Measurements from ENCODE around the gene MTFMT.

MTFMT gene

GRCh38 chr15:65008983-65009382 lies 20.5 kb downstream of the MTFMT start:
- no peaks in the 10 kb centered on the region for H3K9me3 ChIP-seq (ENCODE audit: control insufficient read depth, low read length)
- no peak overlapping the region for H3K27ac ChIP-seq (ENCODE audit: low read depth, low read length, severe bottlenecking)
- 50 to 75% methylated on average over 1 of the region's 2 CpGs for WGBS, 2 experiments (ENCODE audit: insufficient coverage in 2 of 2)
- peaks cover 36% of the 10 kb centered on the region for H3K36me3 ChIP-seq (ENCODE audit: control insufficient read depth, insufficient read depth, low read length)
- no peaks in the 10 kb centered on the region for H3K4me1 ChIP-seq (ENCODE audit: control insufficient read depth, insufficient read depth, low read length, poor library complexity, severe bottlenecking)
- H3K4me3 ChIP-seq (ENCODE audit: extremely low read depth, insufficient read depth, low read length, poor library complexity, severe bottlenecking), result no peak overlapping the region

GRCh38 chr15:65006876-65007275 lies 22.6 kb downstream of the MTFMT start:
- Histone ChIP-seq H3K36me3 (ENCODE audit: control insufficient read depth, insufficient read depth, low read length) (peaks cover 36% of the 10 kb centered on the region), H3K27ac (ENCODE audit: low read depth, low read length, severe bottlenecking) (no peak overlapping the region), H3K4me3 (ENCODE audit: extremely low read depth, insufficient read depth, low read length, poor library complexity, severe bottlenecking) (no peak overlapping the region), H3K9me3 (ENCODE audit: control insufficient read depth, low read length) (no peaks in the 10 kb centered on the region), H3K4me1 (ENCODE audit: control insufficient read depth, insufficient read depth, low read length, poor library complexity, severe bottlenecking) (no peaks in the 10 kb centered on the region)
- WGBS, 2 experiments (ENCODE audit: insufficient coverage in 2 of 2), result 100% methylated on average over 2 of the region's 3 CpGs

DNA sequence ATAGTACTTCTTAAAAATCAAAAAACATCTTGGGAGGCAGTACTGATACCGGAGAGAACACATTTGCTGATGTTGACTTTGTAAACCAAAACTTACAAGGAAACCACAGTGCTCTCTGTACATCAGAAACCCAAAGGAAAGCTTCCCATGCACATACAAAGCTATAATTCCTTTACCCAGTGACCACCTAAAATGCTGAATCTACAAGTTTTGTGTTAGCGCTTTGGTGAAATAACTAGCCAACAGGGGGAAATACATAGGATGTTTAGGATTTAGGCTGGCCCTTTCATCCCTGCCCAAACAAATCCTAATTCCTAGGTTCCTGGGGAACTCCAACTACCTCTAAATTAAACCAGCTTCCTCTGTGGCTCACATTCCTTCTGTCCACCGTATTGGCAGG lies 24.4 kb downstream of the MTFMT start:
- peaks cover 25% of the 10 kb centered on the region for H3K36me3 ChIP-seq (ENCODE audit: control insufficient read depth, insufficient read depth, low read length)
- no peak overlapping the region for H3K4me3 ChIP-seq (ENCODE audit: extremely low read depth, insufficient read depth, low read length, poor library complexity, severe bottlenecking)
- no peak overlapping the region for H3K27ac ChIP-seq (ENCODE audit: low read depth, low read length, severe bottlenecking)
- no peaks in the 10 kb centered on the region for H3K9me3 ChIP-seq (ENCODE audit: control insufficient read depth, low read length)
- H3K4me1 ChIP-seq (ENCODE audit: control insufficient read depth, insufficient read depth, low read length, poor library complexity, severe bottlenecking), result no peaks in the 10 kb centered on the region
- no CpG with 5 or more reads among the region's 3 CpGs for WGBS, 2 experiments (ENCODE audit: insufficient coverage in 2 of 2)

DNA sequence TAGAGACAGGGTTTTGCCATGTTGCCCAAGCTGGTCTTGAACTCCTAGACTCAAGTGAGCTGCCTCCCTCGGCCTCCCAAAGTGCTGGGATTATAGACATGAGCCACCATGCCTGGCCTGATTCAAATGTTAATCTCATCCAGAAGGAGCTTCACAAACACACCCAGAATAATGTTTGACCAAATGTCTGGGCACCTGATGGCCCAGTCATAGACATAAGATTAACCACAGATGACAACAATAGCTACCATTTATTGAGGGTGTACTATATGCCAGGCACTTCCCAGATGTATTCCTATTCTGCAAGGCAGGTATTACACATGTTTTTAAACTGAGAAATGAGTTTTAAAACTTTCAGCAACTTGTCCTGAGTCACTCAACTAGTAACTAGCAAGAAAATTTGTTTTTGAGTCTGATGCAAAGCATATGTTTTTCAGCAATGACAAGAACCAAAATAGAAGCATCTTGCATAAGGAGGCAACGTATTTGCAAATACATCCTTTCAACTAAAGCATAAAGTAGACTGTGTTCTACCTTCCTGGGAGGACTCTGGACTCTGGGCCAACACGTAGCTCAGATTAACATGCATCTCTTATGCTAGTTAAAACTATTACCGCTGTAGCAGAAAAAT lies 31.6 kb downstream of the MTFMT start:
- Histone ChIP-seq H3K4me3 (ENCODE audit: extremely low read depth, insufficient read depth, low read length, poor library complexity, severe bottlenecking) (no peak overlapping the region), H3K9me3 (ENCODE audit: control insufficient read depth, low read length) (no peaks in the 10 kb centered on the region), H3K27ac (ENCODE audit: low read depth, low read length, severe bottlenecking) (no peak overlapping the region), H3K4me1 (ENCODE audit: control insufficient read depth, insufficient read depth, low read length, poor library complexity, severe bottlenecking) (no peaks in the 10 kb centered on the region), H3K36me3 (ENCODE audit: control insufficient read depth, insufficient read depth, low read length) (peaks cover 11% of the 10 kb centered on the region)
- WGBS, 2 experiments (ENCODE audit: insufficient coverage in 2 of 2), result 86 to 87% methylated on average over 3 to 4 of the region's 4 CpGs

- H3K9me3 ChIP-seq (ENCODE audit: control insufficient read depth, low read length), result no peaks in the 10 kb centered on the region
- H3K36me3 ChIP-seq (ENCODE audit: control insufficient read depth, insufficient read depth, low read length), result peaks cover 3% of the 10 kb centered on the region
- 85 to 88% methylated on average over 5 of the region's 5 CpGs for WGBS, 2 experiments (ENCODE audit: insufficient coverage in 2 of 2)
- H3K4me3 ChIP-seq (ENCODE audit: extremely low read depth, insufficient read depth, low read length, poor library complexity, severe bottlenecking), result no peak overlapping the region
- no peak overlapping the region for H3K27ac ChIP-seq (ENCODE audit: low read depth, low read length, severe bottlenecking)
- H3K4me1 ChIP-seq (ENCODE audit: control insufficient read depth, insufficient read depth, low read length, poor library complexity, severe bottlenecking), result no peaks in the 10 kb centered on the region
These were observed 32.4 kb downstream of the MTFMT start for GRCh38 chr15:64997066-64997465.

GRCh38 chr15:64993290-64993689 lies 36.1 kb downstream of the MTFMT start:
- H3K4me3 ChIP-seq (ENCODE audit: extremely low read depth, insufficient read depth, low read length, poor library complexity, severe bottlenecking), result no peak overlapping the region
- H3K9me3 ChIP-seq (ENCODE audit: control insufficient read depth, low read length), result no peaks in the 10 kb centered on the region
- no peak overlapping the region for H3K27ac ChIP-seq (ENCODE audit: low read depth, low read length, severe bottlenecking)
- H3K36me3 ChIP-seq (ENCODE audit: control insufficient read depth, insufficient read depth, low read length), result no peaks in the 10 kb centered on the region
- 100% methylated on average over 1 of the region's 1 CpG; no CpG with 5 or more reads in 1 of the 2 experiments for WGBS, 2 experiments (ENCODE audit: insufficient coverage in 2 of 2)
- H3K4me1 ChIP-seq (ENCODE audit: control insufficient read depth, insufficient read depth, low read length, poor library complexity, severe bottlenecking), result no peaks in the 10 kb centered on the region

DNA sequence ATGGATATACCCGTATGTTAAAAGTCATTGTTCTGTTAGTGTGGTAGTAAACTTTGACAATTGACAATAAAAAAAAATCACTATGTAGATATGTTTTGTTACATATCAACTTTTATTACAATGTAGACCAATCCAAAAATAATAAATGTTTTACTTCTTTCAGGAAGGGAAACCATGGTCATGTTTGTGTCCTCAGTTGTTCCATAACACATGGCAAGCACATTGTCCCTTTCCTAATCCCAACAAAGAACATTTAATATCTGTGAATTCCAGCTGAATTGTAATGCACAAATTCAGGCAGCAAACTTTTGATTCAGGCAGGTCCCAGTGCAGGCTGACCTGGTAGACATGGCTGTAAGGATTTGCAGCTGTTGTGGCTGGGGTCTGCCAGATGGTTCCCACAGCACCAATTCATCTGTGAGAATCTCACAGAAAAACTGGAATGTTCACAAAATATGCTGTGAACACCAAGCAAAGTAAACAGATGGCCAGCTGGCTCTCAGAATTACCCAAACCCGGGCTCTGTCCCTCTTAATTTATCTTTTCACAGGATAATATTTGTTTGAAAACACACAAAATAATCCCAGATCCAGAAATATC lies 37.8 kb downstream of the MTFMT start:
- Histone ChIP-seq H3K9me3 (ENCODE audit: control insufficient read depth, low read length) (no peaks in the 10 kb centered on the region), H3K27ac (ENCODE audit: low read depth, low read length, severe bottlenecking) (no peak overlapping the region), H3K4me1 (ENCODE audit: control insufficient read depth, insufficient read depth, low read length, poor library complexity, severe bottlenecking) (no peaks in the 10 kb centered on the region), H3K4me3 (ENCODE audit: extremely low read depth, insufficient read depth, low read length, poor library complexity, severe bottlenecking) (no peak overlapping the region), H3K36me3 (ENCODE audit: control insufficient read depth, insufficient read depth, low read length) (peaks cover 8% of the 10 kb centered on the region)
- 83% methylated on average over 1 of the region's 2 CpGs; no CpG with 5 or more reads in 1 of the 2 experiments for WGBS, 2 experiments (ENCODE audit: insufficient coverage in 2 of 2)

GRCh38 chr15:64990168-64990470 lies 39.3 kb downstream of the MTFMT start:
- Histone ChIP-seq H3K4me3 (ENCODE audit: extremely low read depth, insufficient read depth, low read length, poor library complexity, severe bottlenecking) (peak overlapping the region; percentile 82), H3K36me3 (ENCODE audit: control insufficient read depth, insufficient read depth, low read length) (peaks cover 11% of the 10 kb centered on the region), H3K4me1 (ENCODE audit: control insufficient read depth, insufficient read depth, low read length, poor library complexity, severe bottlenecking) (peaks cover 6% of the 10 kb centered on the region), H3K27ac (ENCODE audit: low read depth, low read length, severe bottlenecking) (peak overlapping the region; percentile 68), H3K9me3 (ENCODE audit: control insufficient read depth, low read length) (no peaks in the 10 kb centered on the region)
- WGBS, 2 experiments (ENCODE audit: insufficient coverage in 2 of 2), result 8 to 9% methylated on average over 3 to 5 of the region's 9 CpGs

GRCh38 chr15:64989416-64990167 lies 39.8 kb downstream of the MTFMT start, which contains the start of gene SPG21:
TSS of gene SPG21 (minus strand) at chr15:64989914. CDS start at chr15:64983569, 6,345 bp downstream.
- Histone ChIP-seq H3K4me3 (ENCODE audit: extremely low read depth, insufficient read depth, low read length, poor library complexity, severe bottlenecking) (peak within 1 kb of the TSS; percentile 82), H3K27ac (ENCODE audit: low read depth, low read length, severe bottlenecking) (peak within 1 kb of the TSS; percentile 91), H3K9me3 (ENCODE audit: control insufficient read depth, low read length) (no peaks in the 10 kb centered on the region), H3K36me3 (ENCODE audit: control insufficient read depth, insufficient read depth, low read length) (peaks cover 11% of the 10 kb centered on the region), H3K4me1 (ENCODE audit: control insufficient read depth, insufficient read depth, low read length, poor library complexity, severe bottlenecking) (peaks cover 7% of the 10 kb centered on the region)
- WGBS, 2 experiments (ENCODE audit: insufficient coverage in 2 of 2), result 1% methylated on average over 32 to 37 of the region's 75 CpGs

- H3K4me1 ChIP-seq (ENCODE audit: control insufficient read depth, insufficient read depth, low read length, poor library complexity, severe bottlenecking), result peaks cover 7% of the 10 kb centered on the region
- H3K27ac ChIP-seq (ENCODE audit: low read depth, low read length, severe bottlenecking), result no peak overlapping the region
- no peaks in the 10 kb centered on the region for H3K9me3 ChIP-seq (ENCODE audit: control insufficient read depth, low read length)
These were observed 42.3 kb downstream of the MTFMT start for GRCh38 chr15:64987136-64987535.

More at GRCh38 chr15:64987136-64987535, 42.3 kb downstream of the MTFMT start:
- WGBS, 2 experiments (ENCODE audit: insufficient coverage in 2 of 2), result 92% methylated on average over 2 of the region's 3 CpGs; no CpG with 5 or more reads in 1 of the 2 experiments
- peaks cover 31% of the 10 kb centered on the region for H3K36me3 ChIP-seq (ENCODE audit: control insufficient read depth, insufficient read depth, low read length)
- H3K4me3 ChIP-seq (ENCODE audit: extremely low read depth, insufficient read depth, low read length, poor library complexity, severe bottlenecking), result no peak overlapping the region

Data from mesodermal cell (in vitro differentiated cells).